ENCODE results near the gene CDK11B. TPM values are rescaled to one million over a fixed set of nuclear protein-coding genes. Genes with fewer than 3 reads are reported as not detected.
A peak's percentile ranks its signal among the peaks of the same experiment; 100 is the strongest.

Gene CDK11B
- total RNA-seq, 1 experiment from 2014 or later = 38.6 TPM

GRCh38 chr1:1669468-1670440 lies 10.9 kb upstream of the CDK11B start:
- Histone ChIP-seq H3K4me2 (ENCODE audit: low read length) (no peak overlapping the region), H3K36me3 (ENCODE audit: low read depth, low read length) (peaks cover 24% of the 10 kb centered on the region), H2AFZ (ENCODE audit: low read length) (no peak overlapping the region), H3K27me3 (ENCODE audit: low read length) (no peaks in the 10 kb centered on the region), H3F3A (ENCODE audit: low read length, unreplicated experiment) (no peaks in the 10 kb centered on the region), H3K9me3 (ENCODE audit: low read length) (no peaks in the 10 kb centered on the region), H3K27ac (ENCODE audit: low read length) (no peak overlapping the region), H3K9me2 (replicated peaks; ENCODE audit: low read length) (no peaks in the 10 kb centered on the region), H3K79me2 (ENCODE audit: low read length) (no peaks in the 10 kb centered on the region), H3K4me1 (ENCODE audit: insufficient read depth, low read length) (no peaks in the 10 kb centered on the region), H3K4me3 (ENCODE audit: low read length) (no peak overlapping the region), H4K20me1 (ENCODE audit: low read length) (no peaks in the 10 kb centered on the region), H3K9ac (ENCODE audit: low read length) (no peak overlapping the region)
- intact Hi-C loops (cut with micrococcal nuclease) = no loop called here
- ChIA-PET CTCF (no interaction called here), POLR2A (ENCODE audit: unreplicated experiment) (no interaction called here)
- no TSS peak for BruUV-seq (replicated peaks)
- DNase-seq (no peak), ATAC-seq (no peak)
- TF ChIP-seq EZH2 (IDR thresholded peaks at IDR 0.05; ENCODE audit: low read length, unreplicated experiment) = no peak
- no peak for TF ChIP-seq EZH2phosphoT487 (IDR thresholded peaks at IDR 0.05; ENCODE audit: borderline replicate concordance, low read length)

GRCh38 chr1:1666526-1666925 lies 7.7 kb upstream of the CDK11B start:
- Histone ChIP-seq H4K20me1 (ENCODE audit: low read length) (no peaks in the 10 kb centered on the region), H3K4me2 (ENCODE audit: low read length) (no peak overlapping the region), H3K36me3 (ENCODE audit: low read depth, low read length) (peaks cover 24% of the 10 kb centered on the region), H3K27ac (ENCODE audit: low read length) (no peak overlapping the region), H3K27me3 (ENCODE audit: low read length) (no peaks in the 10 kb centered on the region), H2AFZ (ENCODE audit: low read length) (no peak overlapping the region), H3K9me3 (ENCODE audit: low read length) (no peaks in the 10 kb centered on the region), H3K9ac (ENCODE audit: low read length) (no peak overlapping the region), H3K79me2 (ENCODE audit: low read length) (no peaks in the 10 kb centered on the region), H3K4me3 (ENCODE audit: low read length) (no peak overlapping the region), H3F3A (ENCODE audit: low read length, unreplicated experiment) (peaks cover 3% of the 10 kb centered on the region), H3K9me2 (replicated peaks; ENCODE audit: low read length) (no peaks in the 10 kb centered on the region), H3K4me1 (ENCODE audit: insufficient read depth, low read length) (no peaks in the 10 kb centered on the region)
- ATAC-seq (no peak), DNase-seq (no peak)
- TF ChIP-seq EZH2 (IDR thresholded peaks at IDR 0.05; ENCODE audit: low read length, unreplicated experiment) (no peak), CTCF (conservative IDR thresholded peaks at IDR 0.05; ENCODE audit: low read depth, low read length) (no peak), EZH2phosphoT487 (IDR thresholded peaks at IDR 0.05; ENCODE audit: borderline replicate concordance, low read length) (no peak)
- no TSS peak for BruUV-seq (replicated peaks)
- POLR2A ChIA-PET (ENCODE audit: unreplicated experiment) = no interaction called here
- intact Hi-C loops (cut with micrococcal nuclease) = no loop called here
- CTCF ChIA-PET = no interaction called here

- intact Hi-C loops (cut with micrococcal nuclease) = no loop called here
- Histone ChIP-seq H3K9me3 (ENCODE audit: low read length) (no peaks in the 10 kb centered on the region), H3K4me1 (ENCODE audit: insufficient read depth, low read length) (no peaks in the 10 kb centered on the region), H3K4me2 (ENCODE audit: low read length) (no peak overlapping the region), H3K9ac (ENCODE audit: low read length) (no peak overlapping the region), H3F3A (ENCODE audit: low read length, unreplicated experiment) (peaks cover 3% of the 10 kb centered on the region), H4K20me1 (ENCODE audit: low read length) (no peaks in the 10 kb centered on the region), H3K36me3 (ENCODE audit: low read depth, low read length) (peaks cover 17% of the 10 kb centered on the region), H3K9me2 (replicated peaks; ENCODE audit: low read length) (no peaks in the 10 kb centered on the region), H3K79me2 (ENCODE audit: low read length) (no peaks in the 10 kb centered on the region), H3K27ac (ENCODE audit: low read length) (no peak overlapping the region), H3K27me3 (ENCODE audit: low read length) (no peaks in the 10 kb centered on the region), H3K4me3 (ENCODE audit: low read length) (no peak overlapping the region), H2AFZ (ENCODE audit: low read length) (no peak overlapping the region)
- ChIA-PET POLR2A (ENCODE audit: unreplicated experiment) (no interaction called here), CTCF (interaction anchor here (0.6 kb wide), 1 partner anchor 870 kb away, joined by 3 read pairs; no protein-coding TSS in a partner anchor)
- ATAC-seq (no peak), DNase-seq (no peak)
- no TSS peak for BruUV-seq (replicated peaks)
- TF ChIP-seq CTCF (conservative IDR thresholded peaks at IDR 0.05; ENCODE audit: low read depth, low read length) (peak; percentile 78), EZH2 (IDR thresholded peaks at IDR 0.05; ENCODE audit: low read length, unreplicated experiment) (no peak)
Measured at GRCh38 chr1:1665815-1666251, 7.0 kb upstream of the CDK11B start.

Data from PC-3 (cell line).